H9 (cell line): ENCODE measurements around the gene NBEAL2. TPM values are rescaled to one million over a fixed set of nuclear protein-coding genes. Genes with fewer than 3 reads are reported as not detected.

Experiments used
- DNase-seq: peaks from one replicate; pipeline ENCODE4 v3.0.0-alpha.2; 2017
- H2AFZ ChIP-seq: one replicate; pipeline ENCODE4 v1.6.1; 2013; ENCODE audit warnings: mild to moderate bottlenecking, low read length, control low read depth, moderate library complexity
- H2AK5ac ChIP-seq: 2 replicates; pipeline ENCODE4 v1.6.1; 2013; ENCODE audit warnings: low read length, control low read depth, mixed read lengths; ENCODE audit not compliant: insufficient read length
- H2BK120ac ChIP-seq: one replicate; pipeline ENCODE4 v1.6.1; 2013; ENCODE audit warnings: low read depth, mild to moderate bottlenecking, low read length, control low read depth, inconsistent platforms; ENCODE audit not compliant: poor library complexity, severe bottlenecking
- H2BK12ac ChIP-seq: 2 replicates; pipeline ENCODE4 v1.6.1; 2013; ENCODE audit warnings: low read length, control low read depth, mixed read lengths, low read depth; ENCODE audit not compliant: insufficient read length
- H2BK15ac ChIP-seq: 2 replicates; pipeline ENCODE4 v1.6.1; 2013; ENCODE audit warnings: low read depth, low read length, control low read depth
- H2BK20ac ChIP-seq: one replicate; pipeline ENCODE4 v1.6.1; 2013; ENCODE audit warnings: low read depth, mild to moderate bottlenecking, low read length, control low read depth, inconsistent platforms; ENCODE audit not compliant: poor library complexity, severe bottlenecking
- H2BK5ac ChIP-seq: 2 replicates; pipeline ENCODE4 v1.6.1; 2013; ENCODE audit warnings: low read length, control low read depth, mixed read lengths; ENCODE audit not compliant: insufficient read length
- H3K14ac ChIP-seq: 2 replicates; pipeline ENCODE4 v1.6.1; 2013; ENCODE audit warnings: low read length, control low read depth; ENCODE audit not compliant: insufficient read depth
- H3K18ac ChIP-seq: 2 replicates; pipeline ENCODE4 v1.6.1; 2013; ENCODE audit warnings: low read depth, mild to moderate bottlenecking, mixed read lengths, low read length, control low read depth; ENCODE audit not compliant: insufficient read length
- H3K23ac ChIP-seq: 2 replicates; pipeline ENCODE4 v1.6.1; 2013; ENCODE audit warnings: low read length, control low read depth, mixed read lengths, low read depth; ENCODE audit not compliant: insufficient read length
- H3K23me2 ChIP-seq: 2 replicates; pipeline ENCODE4 v1.6.1; 2013; ENCODE audit warnings: low read depth, mild to moderate bottlenecking, mixed read lengths, low read length, control low read depth; ENCODE audit not compliant: insufficient read length, poor library complexity, severe bottlenecking
- H3K27ac ChIP-seq: 2 replicates; pipeline ENCODE4 v1.5.1; 2013; ENCODE audit warnings: low read length, control low read depth, mixed read lengths, low read depth; ENCODE audit not compliant: insufficient read length
- H3K27me3 ChIP-seq: 2 replicates; pipeline ENCODE4 v1.6.1; 2013; ENCODE audit warnings: low read length, control low read depth, inconsistent platforms; ENCODE audit not compliant: insufficient read depth
- H3K4ac ChIP-seq: 2 replicates; pipeline ENCODE4 v1.6.1; 2013; ENCODE audit warnings: low read depth, mild to moderate bottlenecking, control low read depth, inconsistent platforms, low read length, moderate library complexity
- H3K4me1 ChIP-seq: 2 replicates; pipeline ENCODE4 v1.6.1; 2013; ENCODE audit warnings: low read length, control low read depth, inconsistent platforms; ENCODE audit not compliant: insufficient read depth
- H3K4me2 ChIP-seq: 2 replicates; pipeline ENCODE4 v1.6.1; 2013; ENCODE audit warnings: low read length, control low read depth, mixed read lengths; ENCODE audit not compliant: insufficient read length, insufficient read depth
- H3K56ac ChIP-seq: 2 replicates; pipeline ENCODE4 v1.6.1; 2013; ENCODE audit warnings: low read depth, mild to moderate bottlenecking, mixed read lengths, low read length, control low read depth; ENCODE audit not compliant: insufficient read length
- H3K79me1 ChIP-seq: 2 replicates; pipeline ENCODE4 v1.6.1; 2013; ENCODE audit warnings: low read depth, mild to moderate bottlenecking, moderate library complexity, low read length, control low read depth, inconsistent platforms; ENCODE audit not compliant: insufficient read depth, poor library complexity, severe bottlenecking
- H3K79me2 ChIP-seq: 2 replicates; pipeline ENCODE4 v1.6.1; 2013; ENCODE audit warnings: low read length, control low read depth, inconsistent platforms; ENCODE audit not compliant: insufficient read depth
- H3K9ac ChIP-seq: 2 replicates; pipeline ENCODE4 v1.6.1; 2013; ENCODE audit warnings: low read length, control low read depth, mixed read lengths; ENCODE audit not compliant: insufficient read length; ENCODE audit errors: extremely low read depth
- H3K9me3 ChIP-seq: one replicate; pipeline ENCODE4 v1.6.1; 2013; ENCODE audit warnings: low read depth, low read length, inconsistent platforms; ENCODE audit not compliant: control insufficient read depth
- H3T11ph ChIP-seq: one replicate; pipeline ENCODE4 v1.6.1; 2013; ENCODE audit warnings: mild to moderate bottlenecking, low read length, control low read depth, inconsistent platforms
- H4K20me1 ChIP-seq: one replicate; pipeline ENCODE4 v1.6.1; 2013; ENCODE audit not compliant: control insufficient read depth, insufficient read length, insufficient read depth
- H4K5ac ChIP-seq: 2 replicates; pipeline ENCODE4 v1.6.1; 2013; ENCODE audit warnings: low read depth, mild to moderate bottlenecking, mixed read lengths, low read length, control low read depth; ENCODE audit not compliant: insufficient read length
- H4K8ac ChIP-seq: replicated peaks from 2 replicates; pipeline ENCODE4 v1.6.1; 2013; ENCODE audit warnings: low read length, control low read depth, mixed read lengths, low read depth; ENCODE audit not compliant: insufficient read length
- H4K91ac ChIP-seq: 2 replicates; pipeline ENCODE4 v1.6.1; 2013; ENCODE audit warnings: low read depth, mild to moderate bottlenecking, moderate library complexity, mixed read lengths, low read length, control low read depth; ENCODE audit not compliant: insufficient read length
- H3K27ac Mint-ChIP-seq, 3 experiments: 2 replicates in 2 of 3; 3 replicates in 1 of 3; pipeline ENCODE4 v1.8.0; 2020 to 2021; ENCODE audit warnings: mixed read lengths in 3 of 3, mild to moderate bottlenecking in 1 of 3, moderate library complexity in 1 of 3
- H3K27me3 Mint-ChIP-seq: 2 replicates; pipeline ENCODE4 v1.8.0; 2021; ENCODE audit warnings: low read depth, mild to moderate bottlenecking, moderate library complexity, mixed read lengths
- H3K36me3 Mint-ChIP-seq, 3 experiments: 2 replicates in 2 of 3; 3 replicates in 1 of 3; pipeline ENCODE4 v1.8.0; 2020 to 2021; ENCODE audit warnings: low read depth in 3 of 3, mixed read lengths in 3 of 3; ENCODE audit not compliant: insufficient read depth in 1 of 3
- H3K4me1 Mint-ChIP-seq, 2 experiments: 2 replicates each; pipeline ENCODE4 v1.8.0; 2020; ENCODE audit warnings: mixed read lengths in 2 of 2
- H3K4me3 Mint-ChIP-seq, 2 experiments: 2 replicates in 1 of 2; 3 replicates in 1 of 2; pipeline ENCODE4 v1.8.0; 2020 to 2021; ENCODE audit warnings: mild to moderate bottlenecking in 2 of 2, mixed read lengths in 2 of 2, moderate library complexity in 1 of 2
- H3K9me3 Mint-ChIP-seq, 2 experiments: 2 replicates in 1 of 2; 3 replicates in 1 of 2; pipeline ENCODE4 v1.8.0; 2020; ENCODE audit warnings: mild to moderate bottlenecking in 2 of 2, mixed read lengths in 2 of 2, moderate library complexity in 1 of 2
- CTCF ChIP-seq: fragments of 200-600 bp; sonication (generic); conservative IDR thresholded peaks from 3 replicates; pipeline ENCODE4 v1.8.0; 2021; ENCODE audit warnings: antibody characterized with exemption, mild to moderate bottlenecking
- WGBS: extraction: QIAGEN DNeasy Blood & Tissue Kit; methylation state at CpG from one replicate; pipeline ENCODE4 v1.1.7; 2013; ENCODE audit warnings: missing lambda C conversion rate, low lambda C conversion rate, mixed read lengths; ENCODE audit not compliant: insufficient read length; ENCODE audit errors: extremely low coverage; 5-methylcytosine and 5-hydroxymethylcytosine counted together
- total RNA-seq: library from RNA; stranded (reverse); gene quantifications from 2 replicates; pipeline ENCODE4 v1.2.1, GENCODE V29; 2021

The NBEAL2 gene
- total RNA-seq, 1 experiment from 2014 or later: 52.1 TPM

GRCh38 chr3:46942076-46942475, 37.4 kb upstream of the NBEAL2 start:
- Histone ChIP-seq H3K9ac (no peak overlapping the region), H3K27me3 (no peaks in the 10 kb centered on the region), H4K5ac (no peak overlapping the region), H2BK5ac (no peak overlapping the region), H4K20me1 (no peaks in the 10 kb centered on the region), H2AK5ac (no peak overlapping the region), H3K4me1 (peaks cover 2% of the 10 kb centered on the region; the same call in 1 of the 2 replicates), H3K18ac (no peak overlapping the region), H3K9me3 (no peaks in the 10 kb centered on the region), H3K79me1 (peaks cover 6% of the 10 kb centered on the region), H3K27ac (no peak overlapping the region), H3K14ac (no peak overlapping the region), H3T11ph (no peak overlapping the region), H2BK120ac (no peak overlapping the region), H3K4ac (no peak overlapping the region), H3K4me2 (no peak overlapping the region), H2BK15ac (no peak overlapping the region), H3K23me2 (no peaks in the 10 kb centered on the region), H3K79me2 (peaks cover 18% of the 10 kb centered on the region; the same call in 1 of the 2 replicates), H4K91ac (no peak overlapping the region), H2BK12ac (no peak overlapping the region), H3K23ac (no peak overlapping the region), H3K56ac (no peak overlapping the region), H2AFZ (no peak overlapping the region), H2BK20ac (no peak overlapping the region), H4K8ac (no peak overlapping the region)
- no peak for TF ChIP-seq CTCF
- peaks cover 14 to 43% (median 37%) of the 10 kb centered on the region in 3 experiments for H3K36me3 Mint-ChIP-seq
- H3K4me1 Mint-ChIP-seq: peaks cover 38 to 42% of the 10 kb centered on the region in 2 experiments
- H3K9me3 Mint-ChIP-seq: no peaks in the 10 kb centered on the region
- no peak overlapping the region for H3K4me3 Mint-ChIP-seq
- no CpG with 5 or more reads among the region's 7 CpGs for WGBS
- DNase-seq: no peak
- no peaks in the 10 kb centered on the region for H3K27me3 Mint-ChIP-seq
- peak overlapping the region; percentile 41 to 79 (median 60); a peak in 3 of 7 replicates for H3K27ac Mint-ChIP-seq
